ENCODE data around the gene CRYGC.

CRYGC gene

DNA sequence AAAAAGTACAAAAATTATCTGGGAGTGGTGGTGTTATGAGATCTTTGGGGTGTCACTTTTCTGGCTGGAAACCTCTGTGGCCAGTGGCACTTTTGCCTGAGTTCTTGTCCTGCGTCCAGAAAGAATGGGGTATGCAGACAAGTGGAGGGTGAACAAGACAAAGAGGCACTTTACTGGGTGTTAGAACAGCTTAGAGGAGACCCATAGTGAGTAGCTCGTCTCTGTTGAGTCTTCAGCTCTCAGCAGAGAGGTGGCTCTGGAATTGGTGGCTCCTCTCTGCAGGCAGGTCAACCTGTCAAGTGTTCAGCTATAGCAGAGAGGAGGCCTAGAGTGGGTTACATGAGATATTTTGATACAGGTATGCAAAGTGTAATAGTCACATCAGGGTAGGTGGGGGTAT is 31.4 kb downstream of the CRYGC start:
- no peak overlapping the region for H3K27ac ChIP-seq
- no peak for TF ChIP-seq ZFX (IDR thresholded peaks at IDR 0.05)

- H3K27ac ChIP-seq: no peak overlapping the region
- TF ChIP-seq CTCF (conservative IDR thresholded peaks at IDR 0.05): no peak
- no peak for TF ChIP-seq ZFX (IDR thresholded peaks at IDR 0.05)
Observed at GRCh38 chr2:208097801-208098200, 31.8 kb downstream of the CRYGC start.

GRCh38 chr2:208097313-208097712 is 32.3 kb downstream of the CRYGC start:
- no peak for TF ChIP-seq CTCF (conservative IDR thresholded peaks at IDR 0.05)
- TF ChIP-seq ZFX (IDR thresholded peaks at IDR 0.05): no peak
- no peak overlapping the region for H3K27ac ChIP-seq

DNA sequence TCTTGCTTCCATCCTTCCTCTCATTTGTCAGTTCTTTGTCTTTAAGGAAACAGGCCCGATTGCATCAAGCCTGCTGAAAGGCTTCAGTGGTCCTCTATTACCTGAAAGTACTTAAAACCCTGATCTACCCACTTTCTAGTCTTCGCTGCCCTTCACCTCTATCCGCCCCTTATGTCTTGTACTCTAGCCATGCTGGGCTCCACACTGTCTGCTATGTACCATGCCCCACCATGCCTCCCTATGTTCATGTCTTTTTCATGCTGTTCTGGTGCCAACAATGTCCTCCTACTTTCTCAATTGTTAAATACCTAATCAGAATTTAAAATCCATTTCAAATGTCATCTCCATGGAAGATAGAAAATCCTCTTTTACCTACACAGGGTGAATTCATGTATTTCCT is 33.5 kb downstream of the CRYGC start:
- no peak overlapping the region for H3K27ac ChIP-seq

DNA sequence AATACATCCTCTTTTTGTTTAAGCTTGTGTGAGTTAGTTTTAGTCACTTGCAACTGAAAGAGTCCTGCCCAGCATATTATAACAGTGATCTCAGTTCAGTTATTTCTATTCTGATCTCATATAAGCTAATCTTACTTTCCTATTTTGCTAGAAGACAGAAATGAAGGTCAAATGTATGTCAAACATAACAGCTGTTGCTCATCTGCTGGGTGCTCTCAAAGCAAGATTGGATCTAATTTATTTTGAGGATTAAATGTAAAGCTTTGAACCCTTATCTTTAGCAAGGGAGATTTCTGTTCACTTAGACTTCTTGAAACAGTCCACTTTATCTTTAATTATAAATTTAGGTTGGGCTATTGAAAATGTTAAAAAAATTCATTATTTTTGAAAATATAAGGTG is 36.5 kb downstream of the CRYGC start:
- no peak for TF ChIP-seq ZFX (IDR thresholded peaks at IDR 0.05)
- TF ChIP-seq CTCF (conservative IDR thresholded peaks at IDR 0.05): no peak

More for the DNA sequence above, 33.5 kb downstream of the CRYGC start:
- TF ChIP-seq ZFX (IDR thresholded peaks at IDR 0.05) (no peak), CTCF (conservative IDR thresholded peaks at IDR 0.05) (no peak)

DNA sequence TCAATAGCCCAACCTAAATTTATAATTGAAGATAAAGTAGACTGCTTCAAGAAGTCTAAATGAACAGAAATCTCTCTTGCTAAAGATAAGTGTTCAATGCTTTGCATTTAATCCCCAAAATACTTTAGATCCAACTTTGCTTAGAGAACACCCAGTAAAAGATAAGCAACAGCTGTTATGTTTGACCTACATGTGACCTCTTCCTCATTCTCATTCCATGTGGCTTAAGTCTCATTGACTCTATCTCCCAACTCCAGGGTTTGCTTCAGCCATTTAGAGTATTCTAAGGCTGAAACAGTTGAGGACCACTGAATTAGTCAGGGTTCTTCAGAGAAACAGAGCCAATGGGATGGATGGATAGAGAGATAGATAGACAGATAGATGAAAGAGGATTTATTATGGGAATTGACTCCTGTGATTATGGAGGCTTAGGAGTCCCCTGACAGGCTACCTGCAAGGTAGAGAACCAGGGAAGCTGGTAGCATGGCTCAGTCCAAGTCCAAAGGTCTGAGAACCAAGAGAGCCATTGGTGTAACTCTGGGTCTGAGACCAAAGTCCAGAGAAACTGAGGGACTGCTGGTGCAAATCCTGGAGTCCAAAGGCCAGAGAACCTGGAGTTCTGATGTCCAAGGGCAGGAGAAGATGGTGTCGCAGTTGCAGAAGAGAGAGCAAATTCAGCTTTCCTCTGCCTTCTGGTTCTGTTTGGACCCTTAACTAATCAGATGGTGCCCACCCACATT is 37.4 kb downstream of the CRYGC start:
- H3K27ac ChIP-seq: no peak overlapping the region
- TF ChIP-seq CTCF (conservative IDR thresholded peaks at IDR 0.05): no peak

More for the DNA sequence above, 36.5 kb downstream of the CRYGC start:
- H3K27ac ChIP-seq: no peak overlapping the region

DNA sequence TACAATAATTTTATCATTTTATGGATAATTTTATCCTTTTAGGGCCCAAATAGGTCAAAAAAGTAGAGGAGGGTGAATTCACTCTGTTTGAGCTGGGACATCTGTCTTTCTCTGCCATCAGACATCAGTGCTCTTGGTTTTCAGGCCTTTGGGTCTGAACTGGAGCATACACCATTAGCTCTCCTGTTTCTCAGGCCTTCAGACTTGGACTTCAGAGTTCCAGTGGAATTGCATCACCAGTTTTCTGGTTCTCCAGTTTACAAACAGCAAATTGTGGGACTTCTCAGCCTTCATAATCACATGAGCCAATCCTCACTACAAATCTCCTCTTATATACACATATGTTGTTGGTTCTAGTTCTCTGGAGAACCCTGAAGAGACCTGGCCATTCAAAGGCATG is 39.2 kb downstream of the CRYGC start:
- H3K27ac ChIP-seq: no peak overlapping the region
- TF ChIP-seq CTCF (conservative IDR thresholded peaks at IDR 0.05) (no peak), ZFX (IDR thresholded peaks at IDR 0.05) (no peak)

- no peak for TF ChIP-seq ZFX (IDR thresholded peaks at IDR 0.05)
Observed at GRCh38 chr2:208086029-208086428, 43.6 kb downstream of the CRYGC start.

More at GRCh38 chr2:208086029-208086428, 43.6 kb downstream of the CRYGC start:
- H3K27ac ChIP-seq: no peak overlapping the region

All from C4-2B (cell line).